GM21529 (cell line): ENCODE results near the gene ADRA2B.

Experiments used
- ATAC-seq: cut with Tn5 transposase; IDR thresholded peaks from one replicate; pipeline ENCODE4 v1.9.1; 2021; ENCODE audit not compliant: unreplicated experiment

ADRA2B gene

DNA sequence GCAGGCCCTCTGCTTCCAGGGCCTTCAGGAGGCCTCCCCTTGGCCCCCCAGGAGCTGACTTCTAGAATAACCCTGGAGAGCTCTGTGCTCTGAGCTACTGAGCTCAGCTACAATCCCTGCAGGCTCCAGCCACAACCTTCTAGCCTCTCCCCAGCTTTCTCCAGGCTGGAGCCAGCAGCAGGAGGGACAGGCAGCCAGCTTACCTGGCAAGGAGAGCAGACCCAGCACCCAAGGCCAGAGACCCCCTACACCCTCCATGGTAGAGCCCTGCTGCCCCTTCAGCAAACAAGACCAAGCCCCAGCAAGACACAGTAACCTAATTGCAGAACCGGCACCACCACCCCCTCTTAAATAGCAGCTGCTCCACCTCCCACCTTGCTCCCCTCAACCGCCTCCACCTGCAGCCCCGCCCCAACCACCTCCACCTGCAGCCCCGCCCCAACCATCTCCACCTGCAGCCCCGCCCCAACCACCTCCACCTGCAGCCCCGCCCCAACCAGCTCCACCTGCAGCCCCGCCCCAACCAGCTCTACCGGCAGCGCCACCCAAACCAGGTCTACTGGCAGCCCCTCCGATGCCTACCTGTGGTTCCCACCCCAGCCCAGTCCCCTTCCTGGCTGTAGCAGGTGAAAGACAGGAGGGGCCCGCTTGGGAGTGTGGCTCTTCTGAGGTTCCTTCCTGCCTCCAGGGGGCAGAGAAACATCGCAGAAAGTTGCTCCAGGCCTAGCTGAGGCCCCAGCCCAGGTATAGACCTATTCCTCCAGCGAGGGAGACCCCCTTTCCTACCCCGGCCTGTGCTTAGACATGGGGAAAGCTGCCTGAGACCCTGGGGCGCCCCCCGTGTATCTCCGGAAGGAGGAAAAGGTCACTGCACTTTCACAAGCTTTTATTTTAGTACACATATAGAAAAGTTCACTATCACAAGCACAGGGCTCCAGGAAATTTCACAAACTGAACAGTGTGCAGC lies 22.1 kb upstream of the ADRA2B start, which contains the start of gene ASTL:
Gene ASTL, minus strand, starts transcription at position 324 of the 967 bp plus-strand sequence. Its CDS starts 66 bp downstream, at position 258.
- ATAC-seq = peak; percentile 36

DNA sequence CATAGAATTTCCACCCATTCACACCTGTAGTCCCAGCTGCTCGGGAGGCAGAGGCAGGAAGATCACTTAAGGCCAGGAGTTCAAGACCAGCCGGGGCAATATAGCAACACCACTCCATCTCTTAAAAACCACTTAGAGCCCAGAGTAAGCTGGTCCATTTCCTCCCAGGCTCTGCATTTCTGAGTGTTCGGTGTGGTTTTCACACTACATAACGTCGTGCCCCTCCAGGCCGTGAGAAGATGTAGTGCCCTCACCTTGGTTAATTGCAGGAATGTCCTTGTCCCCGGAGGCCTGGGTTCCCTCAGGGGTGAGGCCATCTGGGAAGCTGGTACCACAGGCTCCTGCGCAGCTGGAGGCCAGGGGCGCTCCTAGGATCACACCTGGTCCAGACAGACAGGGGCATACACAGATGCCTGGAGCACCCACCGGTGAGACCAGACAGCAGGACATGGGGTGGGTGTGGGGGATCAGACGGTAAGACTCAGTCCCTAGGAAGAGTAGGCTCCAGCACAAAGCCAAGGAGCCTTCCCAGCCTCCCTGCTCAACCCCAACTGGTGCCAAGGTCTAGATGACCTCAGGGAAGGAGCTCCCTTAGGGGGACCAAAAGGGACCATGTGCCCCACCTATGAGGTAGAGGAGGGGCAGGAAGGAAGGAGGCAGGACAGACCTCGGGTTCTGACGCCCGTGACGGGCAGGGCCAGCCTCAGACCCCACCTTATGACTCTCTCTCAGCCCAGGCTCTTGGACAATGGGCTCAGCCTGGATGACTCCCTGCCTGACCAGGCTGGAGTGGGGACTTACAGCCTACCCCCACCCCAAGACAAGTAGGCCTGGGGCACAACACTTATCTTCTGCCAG lies 21.2 kb upstream of the ADRA2B start:
- no peak for ATAC-seq

DNA sequence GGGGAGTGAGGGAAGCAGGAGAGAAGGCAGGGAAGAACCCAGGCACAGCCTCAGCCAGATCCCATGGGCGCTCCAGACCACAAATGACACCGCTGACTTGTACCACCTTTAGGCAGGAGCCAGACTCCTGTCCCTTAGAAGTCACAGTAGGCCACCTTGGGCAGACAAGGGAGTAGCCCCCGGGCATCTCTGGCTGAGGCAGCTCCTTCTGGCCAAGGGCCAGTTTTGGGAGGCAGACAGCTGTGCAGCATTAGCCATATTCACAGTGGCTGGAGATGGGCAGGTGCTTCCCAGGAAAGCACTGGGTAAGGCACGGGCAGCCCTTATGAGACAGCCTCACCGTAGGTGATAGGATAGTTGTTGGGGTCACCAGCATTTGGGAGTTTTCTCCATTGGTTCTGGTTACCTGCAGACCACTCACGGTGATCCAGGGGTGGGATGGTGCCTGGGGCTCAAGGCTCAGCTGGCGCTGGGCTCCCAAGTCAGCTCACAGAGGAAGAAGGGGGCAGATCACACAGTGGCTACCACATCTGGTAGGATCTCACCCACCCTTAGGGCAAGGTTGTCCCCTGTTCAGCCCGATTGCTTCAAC lies 19.9 kb upstream of the ADRA2B start:
- ATAC-seq = no peak

DNA sequence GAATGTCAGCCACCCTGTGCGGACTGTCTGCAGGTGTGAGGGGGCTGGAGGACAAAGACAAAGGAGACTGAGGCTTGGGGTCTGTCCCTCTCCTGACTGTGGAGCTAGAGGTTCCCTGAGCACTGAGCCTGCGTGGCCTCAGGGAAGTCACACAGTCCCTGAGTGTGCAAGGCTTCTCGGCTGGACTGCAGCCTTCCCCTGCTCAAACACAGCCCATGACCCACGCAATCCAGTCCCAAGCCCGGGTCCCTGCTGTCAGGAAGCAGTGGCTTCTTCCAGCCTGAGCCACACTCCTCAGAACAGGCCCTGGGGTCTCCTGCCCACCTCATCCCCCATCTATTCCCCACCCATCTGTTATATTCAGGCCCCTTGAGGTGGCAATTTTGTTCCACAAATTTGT lies 19.2 kb upstream of the ADRA2B start:
- ATAC-seq = no peak

DNA sequence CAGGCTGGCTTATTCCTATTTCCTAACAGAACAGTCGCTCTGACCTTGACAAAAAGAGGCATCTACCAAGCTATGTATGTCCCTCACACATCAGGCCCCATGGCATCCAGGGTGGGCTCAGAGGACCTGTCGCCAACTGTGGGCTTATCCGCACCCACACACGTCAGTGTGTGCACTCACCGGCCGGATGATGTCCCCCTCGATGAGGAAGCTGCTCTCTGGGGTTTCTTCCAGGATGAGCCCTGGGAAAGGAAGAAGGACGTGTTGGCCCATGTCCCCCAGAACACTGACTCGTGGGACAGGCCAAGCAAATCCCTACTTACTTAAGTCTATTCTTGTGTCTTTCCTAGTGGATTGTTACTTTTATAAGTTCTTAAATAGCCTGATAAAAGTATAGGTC lies 18.8 kb upstream of the ADRA2B start:
- no peak for ATAC-seq

DNA sequence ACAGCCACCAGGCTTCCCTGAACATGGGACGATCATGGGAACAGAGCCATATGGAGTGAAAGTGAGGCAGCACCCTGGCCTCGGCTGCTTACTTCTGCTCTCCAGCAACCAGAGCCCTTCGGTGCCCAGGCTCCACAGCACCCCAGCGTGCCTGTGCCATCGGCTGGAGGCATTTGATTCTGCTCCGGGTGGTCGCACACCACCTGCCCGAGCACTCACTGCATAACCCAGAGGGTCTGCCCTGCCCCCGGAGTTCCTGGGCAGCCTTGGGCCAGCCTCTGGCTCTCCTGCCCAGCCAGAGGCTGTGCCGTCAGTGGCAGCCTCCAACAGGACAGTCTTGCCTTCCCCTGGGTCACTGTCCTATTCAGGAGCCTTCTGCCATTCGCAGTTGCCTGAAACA lies 18.1 kb upstream of the ADRA2B start:
- ATAC-seq = no peak

DNA sequence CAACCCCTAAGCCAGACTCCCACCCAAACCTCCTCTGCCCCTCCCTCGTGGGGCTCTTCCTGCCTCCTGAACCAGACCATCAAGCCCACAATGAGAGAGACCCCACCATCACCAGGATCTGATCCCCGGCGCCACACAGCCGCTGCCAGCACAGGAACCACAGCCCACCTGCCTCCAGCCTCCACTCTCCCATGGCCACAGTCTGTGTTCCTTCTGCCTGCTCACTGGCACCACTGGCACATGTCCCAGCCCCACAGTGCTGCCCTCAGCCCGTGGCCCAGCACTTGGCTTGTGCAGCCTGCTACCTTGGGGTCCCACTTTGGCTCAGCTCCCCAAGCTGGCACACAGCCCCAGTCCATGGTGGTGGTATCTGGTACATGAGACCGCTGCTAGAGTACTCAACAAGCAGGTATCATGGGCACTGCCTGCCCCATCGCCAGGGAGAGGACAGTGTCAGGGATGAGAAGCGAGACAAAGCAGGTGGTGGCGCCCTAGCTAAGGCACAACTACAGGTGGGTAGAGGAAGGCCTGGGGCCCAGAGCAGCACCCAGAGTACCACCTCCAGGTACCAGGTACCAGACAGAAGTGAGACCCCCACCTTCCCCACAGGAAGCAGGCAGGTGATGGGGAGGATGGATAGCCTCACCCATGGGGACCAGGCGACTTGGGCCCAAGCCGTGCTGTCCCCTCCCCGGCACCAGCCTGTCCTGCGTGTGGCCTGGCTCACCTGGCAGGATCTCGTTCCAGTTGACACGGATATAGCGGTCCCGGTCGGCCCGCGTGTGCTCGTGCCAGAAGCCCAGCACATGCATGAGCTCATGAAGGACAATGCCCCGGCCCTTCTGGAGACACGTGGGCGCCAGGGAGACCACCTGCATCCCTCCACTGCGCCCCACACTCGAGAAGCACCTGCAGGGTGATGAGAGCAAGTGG lies 15.7 kb upstream of the ADRA2B start:
- no peak for ATAC-seq

DNA sequence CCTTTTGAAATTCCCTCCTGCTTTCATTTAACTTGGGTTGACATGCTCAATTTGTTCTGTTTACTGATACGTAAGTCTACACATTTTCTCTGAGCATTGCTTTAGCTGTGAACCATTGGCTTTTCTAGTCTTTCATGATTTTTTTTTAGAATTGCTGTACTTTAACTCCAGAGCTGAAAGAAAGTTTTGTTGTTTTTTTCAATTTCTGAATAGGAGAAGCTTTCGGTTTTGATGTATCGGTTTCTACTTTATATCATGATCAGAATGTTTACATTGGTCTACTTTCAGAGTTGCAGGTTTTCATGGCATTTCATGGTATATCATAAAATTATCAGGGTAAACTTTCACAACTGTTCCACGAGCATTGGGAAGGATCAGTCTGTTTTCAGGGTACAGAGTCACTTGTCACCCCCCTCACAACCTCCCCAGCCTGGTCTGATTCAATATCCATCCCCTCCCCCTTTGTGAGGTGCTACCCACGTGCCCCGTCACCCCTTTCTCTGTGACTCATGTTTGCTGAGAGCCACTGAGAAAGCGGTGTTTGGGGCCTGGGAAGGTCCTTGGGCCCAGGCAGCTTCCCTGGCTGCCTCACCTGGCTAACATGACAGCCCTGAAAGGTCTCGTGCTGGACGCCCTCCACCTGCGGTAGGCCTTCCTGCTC lies 14.9 kb upstream of the ADRA2B start:
- no peak for ATAC-seq

DNA sequence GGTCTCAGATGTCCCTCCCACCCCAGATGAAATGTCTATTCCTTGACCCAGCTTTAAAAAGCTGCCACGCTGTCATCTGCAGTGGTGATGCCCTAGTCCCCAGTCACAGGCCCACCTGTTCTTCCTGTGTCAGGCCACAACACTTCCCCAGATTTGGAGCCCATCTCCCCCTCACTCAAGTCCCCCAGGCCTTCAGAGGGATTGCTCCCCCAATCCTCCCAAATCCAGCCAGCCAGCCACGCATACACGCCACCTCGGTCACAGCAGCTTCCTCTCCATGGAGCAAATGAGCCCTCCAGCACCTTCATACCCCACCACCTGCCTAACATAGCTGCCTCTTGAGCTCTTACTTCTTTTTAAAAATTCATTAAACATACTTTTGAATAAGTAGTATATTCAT lies 14.1 kb upstream of the ADRA2B start:
- no peak for ATAC-seq

DNA sequence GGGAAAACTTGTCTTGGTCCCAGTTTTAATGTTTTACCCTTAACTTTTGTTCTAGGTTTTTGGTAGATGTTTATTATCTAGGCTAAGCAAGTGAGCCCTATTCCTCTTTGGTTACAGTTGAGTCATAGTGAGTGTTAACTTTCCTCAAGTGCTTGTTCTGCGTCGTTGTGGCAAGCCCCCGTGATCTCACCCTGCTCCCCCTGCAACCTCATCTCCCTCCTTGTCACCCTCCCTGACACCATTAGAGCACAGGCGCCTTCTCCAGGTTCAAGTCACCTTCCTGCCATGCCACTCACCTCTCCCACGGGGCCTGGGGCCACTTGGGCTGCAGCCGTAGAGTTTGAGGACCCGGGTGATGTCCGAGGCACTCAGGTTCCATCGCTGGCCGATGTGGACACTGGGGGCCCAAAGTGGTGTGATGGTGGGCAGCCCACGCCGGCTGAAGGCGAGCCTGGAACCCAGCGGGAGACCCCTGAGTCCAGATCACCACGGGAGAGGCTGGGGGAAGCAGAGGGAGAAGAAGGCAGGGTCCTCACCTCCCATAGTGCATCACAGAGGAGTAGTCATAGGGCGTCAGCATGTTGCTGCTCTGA lies 13.3 kb upstream of the ADRA2B start:
- ATAC-seq = no peak

DNA sequence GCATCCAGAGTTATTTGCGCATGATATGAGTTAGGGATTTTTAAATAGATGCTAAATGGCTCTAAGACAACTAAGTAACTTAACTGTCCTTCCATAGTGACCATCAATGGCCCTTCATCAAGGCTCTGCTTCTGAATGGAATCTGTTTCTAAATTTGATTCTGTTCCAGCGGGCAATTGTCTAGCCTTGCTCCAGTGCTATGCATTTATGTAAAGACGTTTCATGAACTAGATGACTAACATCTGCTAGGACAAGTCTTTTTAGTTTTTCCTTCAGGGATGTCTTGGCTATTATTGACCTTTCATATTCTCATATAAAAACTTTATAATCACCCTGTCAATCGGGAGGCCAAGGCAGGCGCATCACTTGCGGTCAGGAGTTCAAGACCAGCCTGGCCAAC lies 12.1 kb upstream of the ADRA2B start:
- ATAC-seq = no peak

DNA sequence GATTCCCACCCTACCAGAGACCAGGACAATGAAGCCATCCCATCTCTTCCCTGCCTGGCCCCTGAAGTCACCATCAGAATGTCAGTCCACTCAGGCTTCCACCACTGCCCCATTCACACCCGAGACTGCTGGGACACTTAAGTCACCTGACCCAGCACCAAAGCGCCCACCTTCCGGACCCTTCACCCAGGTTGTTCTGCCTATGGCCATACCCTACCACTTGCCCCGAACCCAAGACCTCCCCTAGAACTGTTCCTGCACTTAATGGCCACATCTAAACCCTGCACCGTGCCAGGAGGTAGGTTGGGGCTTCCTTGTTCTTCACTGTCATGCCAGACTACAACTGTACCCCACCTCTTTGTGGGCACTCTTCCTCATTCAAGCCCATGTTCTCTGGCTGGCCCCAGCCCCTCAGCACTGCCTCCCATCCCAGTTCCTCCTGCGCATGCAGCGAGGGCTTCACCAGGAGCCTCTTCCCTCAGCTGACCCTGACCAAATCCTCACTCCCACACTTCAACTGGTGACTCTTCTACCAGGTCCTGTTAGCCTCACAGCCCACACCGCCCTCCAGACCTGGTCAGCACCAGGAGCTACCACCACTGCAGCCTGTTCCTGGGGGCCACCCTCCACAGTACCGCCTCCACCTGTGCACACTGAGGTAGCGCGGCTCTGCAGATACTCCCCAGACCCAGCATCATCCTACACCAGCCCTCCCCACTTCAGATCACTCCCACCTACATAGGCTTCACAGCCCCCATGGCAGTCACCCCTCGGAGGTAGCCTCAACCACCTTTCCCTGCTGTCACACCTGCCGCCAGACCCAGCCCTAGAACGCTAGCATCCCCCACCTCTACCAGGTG lies 8.3 kb upstream of the ADRA2B start:
- ATAC-seq = no peak

DNA sequence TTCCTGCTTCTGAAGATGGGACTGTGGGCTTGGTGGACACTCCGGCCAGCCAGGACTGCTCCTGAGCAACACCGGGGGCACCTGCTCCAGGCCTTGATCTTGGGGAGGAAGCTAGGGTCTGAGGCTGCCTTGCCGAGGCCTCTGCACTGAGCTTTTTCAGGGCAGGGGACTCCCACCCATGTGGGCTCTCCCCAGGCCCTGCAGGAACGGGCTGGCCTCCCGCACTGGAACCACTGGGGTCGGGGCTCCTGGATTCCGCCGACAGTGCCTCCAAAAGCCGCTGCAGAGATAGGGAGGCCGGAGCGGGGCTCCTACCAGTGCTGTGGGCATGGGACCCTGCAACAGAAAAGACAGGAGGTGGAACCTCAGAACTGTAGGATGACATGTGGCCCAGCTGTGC lies 7.6 kb upstream of the ADRA2B start:
- no peak for ATAC-seq

DNA sequence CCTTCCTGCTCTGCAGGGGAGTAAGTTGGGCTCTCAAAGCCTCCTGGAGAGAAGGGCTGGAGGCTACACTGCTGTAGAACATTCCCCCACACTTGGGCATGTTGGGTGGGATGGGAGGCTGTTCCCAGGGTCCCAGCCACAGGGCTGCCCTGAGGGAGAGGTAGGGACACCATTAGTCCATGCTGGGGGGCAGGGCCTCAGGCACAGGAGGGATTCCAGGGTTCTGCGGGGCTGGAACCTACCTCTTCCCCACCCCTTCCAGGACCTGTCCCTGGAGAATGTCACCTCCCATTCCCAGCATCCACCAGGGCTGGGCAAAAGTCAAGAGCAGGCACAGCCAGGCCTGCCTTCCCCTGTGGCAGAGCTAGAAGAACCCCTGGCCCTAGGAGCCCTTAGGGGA lies 6.9 kb upstream of the ADRA2B start:
- no peak for ATAC-seq

DNA sequence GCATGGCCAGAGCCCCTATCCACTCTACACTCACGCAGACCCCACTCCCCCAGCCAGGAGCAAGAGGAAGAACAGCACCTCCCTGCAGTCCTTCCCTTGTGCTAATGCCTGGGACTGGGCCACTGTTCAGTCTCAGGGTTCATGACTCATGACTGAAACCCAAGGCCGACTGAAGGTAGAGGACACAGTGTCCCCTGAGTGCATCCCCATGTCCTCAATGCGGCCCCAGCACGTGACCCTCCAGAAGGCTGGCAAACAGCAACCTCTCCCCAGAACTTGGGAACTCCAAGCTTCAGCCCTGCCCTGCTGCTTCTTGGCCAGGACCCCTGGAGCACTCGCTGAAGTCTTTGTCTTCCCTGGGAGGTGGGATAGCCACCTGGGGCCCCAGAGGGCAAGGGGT lies 6.0 kb upstream of the ADRA2B start:
- no peak for ATAC-seq

DNA sequence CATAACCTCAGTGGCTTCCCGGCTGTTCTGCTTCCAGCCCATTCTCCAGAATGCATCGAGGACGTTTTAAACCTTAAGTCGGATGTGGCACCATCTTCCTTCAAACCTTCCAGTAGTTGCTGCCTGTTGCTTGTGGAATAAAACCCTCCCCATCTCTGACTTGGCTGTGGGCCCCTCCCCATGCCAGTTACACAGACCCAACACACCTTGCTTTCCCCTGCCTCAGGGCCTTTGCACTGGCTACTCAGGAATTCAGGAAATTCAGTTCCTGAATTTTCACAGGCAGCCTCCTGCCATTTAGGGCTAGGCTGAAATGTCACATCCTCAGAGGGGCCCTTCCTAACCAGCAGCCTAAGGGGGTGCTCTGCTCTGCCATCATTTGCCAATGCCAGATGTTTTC lies 5.0 kb upstream of the ADRA2B start:
- no peak for ATAC-seq

DNA sequence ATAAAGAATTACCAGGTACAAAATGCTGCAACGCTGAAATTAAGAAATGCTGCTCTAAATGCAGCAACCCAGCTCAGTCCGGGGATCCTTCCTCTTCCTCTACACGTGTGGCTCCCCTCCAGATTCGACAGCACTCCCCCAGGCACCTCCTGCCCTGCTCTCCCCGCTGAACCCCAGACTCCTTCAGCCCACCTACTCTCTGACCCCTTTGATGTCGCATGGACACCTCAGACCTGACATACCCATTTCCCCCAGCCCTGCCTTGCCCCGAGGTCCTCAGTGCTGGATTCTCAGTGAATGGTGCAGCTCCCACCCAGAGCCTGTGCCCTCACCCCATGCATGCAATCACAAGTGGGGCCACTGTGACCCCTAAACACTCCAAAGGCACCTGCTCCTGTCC lies 4.6 kb upstream of the ADRA2B start:
- no peak for ATAC-seq

DNA sequence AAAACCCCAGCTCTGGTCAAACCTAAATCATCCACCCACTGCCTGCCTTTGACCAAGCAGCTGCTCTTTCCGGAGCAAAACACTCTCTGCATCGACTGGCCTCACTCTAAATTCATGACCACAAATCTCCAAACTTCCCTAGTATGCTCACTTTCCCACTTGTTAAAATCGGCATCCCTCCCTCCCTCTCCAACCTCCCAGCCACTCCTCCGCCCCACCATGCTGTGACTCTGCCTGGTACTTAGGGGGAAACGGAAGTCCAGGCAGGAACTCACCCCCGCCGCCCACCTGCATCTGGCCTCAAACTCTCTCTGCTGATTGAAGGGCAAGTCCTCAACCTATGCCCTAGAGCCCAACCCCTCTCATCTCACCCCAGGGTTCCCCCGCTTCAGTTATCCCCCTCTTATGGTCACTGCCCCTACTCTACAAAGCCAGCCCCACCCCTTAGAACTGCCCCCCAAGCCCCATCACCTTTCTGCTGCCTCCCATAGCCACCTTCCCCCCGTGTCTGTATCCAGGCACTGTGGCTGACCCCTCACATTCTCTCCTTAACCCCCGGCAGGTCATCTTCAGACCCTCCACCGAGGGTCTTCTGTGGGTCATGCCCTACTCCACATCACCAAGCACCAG lies 3.8 kb upstream of the ADRA2B start:
- ATAC-seq = no peak
